HG02870 (cell line): ENCODE results near the gene UBE3B.

Experiments
- ATAC-seq: cut with Tn5 transposase; IDR thresholded peaks from one replicate; pipeline ENCODE4 v1.9.1; 2021; ENCODE audit warnings: mild to moderate bottlenecking, moderate library complexity; ENCODE audit not compliant: unreplicated experiment

UBE3B gene

DNA sequence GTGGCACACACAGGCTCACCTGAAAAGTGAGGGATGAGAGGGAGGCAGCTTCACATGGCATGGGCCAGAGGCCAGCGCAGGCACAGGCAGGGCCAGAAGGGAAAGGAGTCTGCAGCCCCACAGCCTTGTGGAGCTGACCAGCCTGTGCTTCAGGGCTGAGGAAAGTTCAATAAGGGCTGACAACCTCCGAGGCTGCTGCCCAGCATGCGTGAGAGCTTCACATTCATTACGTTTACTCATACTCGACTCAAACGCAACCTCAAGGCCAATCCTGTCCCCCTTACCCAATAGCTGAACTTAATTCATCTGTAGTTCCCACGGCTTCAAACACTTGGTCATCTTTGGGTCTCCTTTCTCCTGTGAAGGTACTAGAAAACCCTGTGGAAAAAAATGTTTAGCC is 91.1 kb downstream of the UBE3B start:
- ATAC-seq = no peak

- ATAC-seq = no peak
These were observed 94.5 kb downstream of the UBE3B start for GRCh38 chr12:109571773-109572505.

DNA sequence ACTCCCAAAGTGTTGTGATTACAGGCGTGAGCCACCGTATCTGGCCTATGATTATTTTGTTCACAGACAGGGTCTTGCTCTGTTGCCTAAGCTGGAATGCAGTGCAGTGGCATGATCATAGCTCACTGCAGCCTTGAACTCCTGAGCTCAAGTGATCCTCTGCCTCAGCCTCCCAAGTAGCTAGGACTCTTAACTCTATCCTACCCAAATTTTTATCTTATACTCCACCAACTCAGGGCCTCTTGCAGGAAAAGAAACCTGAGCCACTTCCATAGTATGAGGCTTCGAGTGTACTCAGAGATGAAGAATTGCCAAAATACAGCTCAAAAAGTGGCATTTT is 95.0 kb downstream of the UBE3B start:
- no peak for ATAC-seq

GRCh38 chr12:109573029-109573913 is 95.8 kb downstream of the UBE3B start, which contains the start of the genes MMAB and MVK:
Gene MMAB (minus strand): TSS chr12:109573504. CDS start chr12:109573480, 24 bp downstream.
Gene MVK (plus strand): TSS chr12:109573794. CDS start chr12:109574823, 1,029 bp downstream.
- ATAC-seq = peak; percentile 94

- ATAC-seq = peak; percentile 7
These were observed 96.4 kb downstream of the UBE3B start for GRCh38 chr12:109573914-109574244.

- no peak for ATAC-seq
These were observed 98.2 kb downstream of the UBE3B start for GRCh38 chr12:109575683-109576082.

DNA sequence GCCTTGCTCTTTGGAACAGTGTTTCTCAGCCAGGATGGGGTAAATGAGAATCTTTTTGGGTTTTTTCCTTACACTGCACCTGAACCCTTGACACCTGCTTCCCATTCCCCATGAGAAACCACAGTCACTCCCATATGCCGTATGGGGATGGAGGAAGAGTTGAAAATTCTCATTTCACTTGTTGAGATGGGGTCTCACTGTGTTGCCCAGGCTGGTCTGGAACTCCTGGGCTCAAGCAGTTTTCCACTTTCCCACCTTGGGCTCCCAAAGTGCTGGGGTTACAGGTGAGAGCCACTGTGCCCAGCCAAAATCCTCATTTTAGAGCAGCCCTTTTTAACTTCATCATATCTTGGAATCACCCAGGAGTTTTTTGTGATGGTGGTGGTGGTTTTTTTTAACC is 99.9 kb downstream of the UBE3B start:
- ATAC-seq = no peak

GRCh38 chr12:109578330-109578927 is 101.0 kb downstream of the UBE3B start:
- ATAC-seq = no peak

DNA sequence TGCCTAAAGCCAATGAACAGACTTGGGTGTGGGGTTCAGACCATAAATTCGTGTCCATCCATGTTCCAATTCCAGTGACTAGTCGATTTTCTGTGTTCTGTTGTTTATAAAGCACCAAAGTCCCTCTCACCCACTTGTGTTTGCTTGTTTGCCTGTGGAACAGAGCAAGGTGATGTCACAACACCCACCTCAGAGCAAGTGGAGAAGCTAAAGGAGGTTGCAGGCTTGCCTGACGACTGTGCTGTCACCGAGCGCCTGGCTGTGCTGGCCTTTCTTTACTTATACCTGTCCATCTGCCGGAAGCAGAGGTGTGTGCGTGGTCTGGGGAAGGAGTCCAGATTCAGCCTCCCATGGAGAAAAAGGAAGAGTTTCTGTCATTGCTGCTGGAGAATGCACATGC is 102.2 kb downstream of the UBE3B start:
- no peak for ATAC-seq

DNA sequence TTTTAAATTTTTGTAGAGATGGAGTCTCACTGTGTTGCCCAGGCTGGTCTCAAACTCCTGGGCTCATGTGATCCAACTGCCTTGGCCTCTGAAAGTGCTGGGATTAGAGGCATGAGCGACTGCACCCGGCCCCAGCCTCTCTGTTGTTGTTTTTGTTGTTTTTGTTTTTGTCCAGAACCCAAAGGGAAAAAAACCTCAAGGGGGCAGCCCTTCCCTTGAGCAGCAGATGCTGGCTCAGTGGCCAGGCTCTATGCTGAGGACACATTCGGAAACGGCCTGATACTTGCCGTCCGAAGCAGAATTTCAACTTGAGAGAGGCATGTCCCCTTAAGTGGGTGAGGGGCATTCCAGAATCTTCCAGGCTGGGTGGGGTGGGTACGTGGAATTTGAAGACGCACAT is 102.8 kb downstream of the UBE3B start:
- no peak for ATAC-seq

- no peak for ATAC-seq
These were observed 103.4 kb downstream of the UBE3B start for GRCh38 chr12:109580684-109581333.

DNA sequence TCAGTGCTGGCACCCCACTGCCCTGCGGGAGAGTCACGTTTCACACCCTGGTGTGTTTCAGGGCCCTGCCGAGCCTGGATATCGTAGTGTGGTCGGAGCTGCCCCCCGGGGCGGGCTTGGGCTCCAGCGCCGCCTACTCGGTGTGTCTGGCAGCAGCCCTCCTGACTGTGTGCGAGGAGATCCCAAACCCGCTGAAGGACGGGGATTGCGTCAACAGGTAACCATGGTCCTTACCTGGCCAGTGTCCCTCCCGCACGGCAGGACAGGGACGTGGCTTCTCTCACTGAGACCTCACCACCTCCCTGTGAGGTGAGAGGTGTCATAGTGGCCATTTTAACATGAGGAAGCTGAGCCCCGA is 103.9 kb downstream of the UBE3B start:
- no peak for ATAC-seq

GRCh38 chr12:109581856-109582255 is 104.4 kb downstream of the UBE3B start:
- ATAC-seq = no peak

DNA sequence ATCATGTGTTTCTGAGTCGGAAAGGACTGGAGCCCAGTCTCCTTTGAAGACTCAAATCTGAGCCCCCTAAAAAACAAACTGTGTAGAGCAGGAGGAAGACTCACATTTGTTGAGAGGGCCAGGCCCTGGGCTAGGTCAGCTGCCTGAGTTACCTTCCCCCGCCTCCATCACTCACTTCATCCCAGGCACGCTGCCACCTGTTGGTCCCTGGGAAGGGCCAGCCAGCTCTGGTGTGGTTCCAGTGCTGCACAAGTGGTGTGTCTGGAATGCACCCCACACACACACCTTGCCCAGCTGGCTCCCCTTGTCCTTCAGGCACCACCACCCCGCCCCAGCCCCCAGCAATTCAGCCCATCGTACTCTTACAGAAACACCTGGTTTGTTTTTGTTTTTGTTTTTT is 105.2 kb downstream of the UBE3B start:
- ATAC-seq = no peak

DNA sequence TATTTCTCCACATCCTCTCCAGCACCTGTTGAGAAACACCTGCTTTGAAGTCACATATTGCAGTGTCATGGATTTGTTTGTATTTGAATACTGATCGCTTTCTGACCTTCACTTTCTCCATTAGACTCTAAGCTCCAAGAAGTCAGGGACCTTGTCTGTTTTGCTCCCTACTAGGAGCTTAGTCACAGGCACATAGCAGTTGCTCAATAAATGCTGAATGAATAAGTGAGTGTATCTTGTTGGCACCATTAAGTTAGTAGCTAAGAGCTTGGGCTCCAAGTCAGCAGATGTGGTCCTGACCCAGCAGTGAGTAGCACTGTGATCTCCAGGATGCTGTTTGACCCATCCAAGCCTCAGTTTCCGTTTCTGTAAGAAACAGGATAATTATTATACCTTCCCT is 106.3 kb downstream of the UBE3B start:
- no peak for ATAC-seq
